Stimulated activated effector memory CD8-positive, alpha-beta T cell treated with anti-CD3 and anti-CD28 coated beads, Interleukin-12 subunit alpha, Interleukin-12 subunit beta, amount 100 ng/mL, for 72 hours (primary cell): ENCODE results near the gene C12orf42.

Source experiments
- ATAC-seq: fragments of 150-1000 bp; cut with Tn5 transposase; 2 replicates; pipeline ENCODE4 v1.10.0; 2021
- DNase-seq, 2 donors: peaks; one replicate each; pipeline ENCODE4 v3.0.0; 2021 to 2022; ENCODE audit warnings: low spot score in 2 of 2
- H3K27ac Mint-ChIP-seq: one replicate; pipeline ENCODE4 v1.8.0; 2022; ENCODE audit warnings: mild to moderate bottlenecking, mixed read lengths
- H3K36me3 Mint-ChIP-seq: one replicate; pipeline ENCODE4 v1.8.0; 2022; ENCODE audit warnings: mild to moderate bottlenecking, mixed read lengths
- H3K4me1 Mint-ChIP-seq: one replicate; pipeline ENCODE4 v1.8.0; 2022; ENCODE audit warnings: mixed read lengths
- H3K4me3 Mint-ChIP-seq: one replicate; pipeline ENCODE4 v1.8.0; 2022; ENCODE audit warnings: mild to moderate bottlenecking, mixed read lengths
- H3K9me3 Mint-ChIP-seq: one replicate; pipeline ENCODE4 v1.8.0; 2022; ENCODE audit warnings: mixed read lengths

C12orf42 gene

DNA sequence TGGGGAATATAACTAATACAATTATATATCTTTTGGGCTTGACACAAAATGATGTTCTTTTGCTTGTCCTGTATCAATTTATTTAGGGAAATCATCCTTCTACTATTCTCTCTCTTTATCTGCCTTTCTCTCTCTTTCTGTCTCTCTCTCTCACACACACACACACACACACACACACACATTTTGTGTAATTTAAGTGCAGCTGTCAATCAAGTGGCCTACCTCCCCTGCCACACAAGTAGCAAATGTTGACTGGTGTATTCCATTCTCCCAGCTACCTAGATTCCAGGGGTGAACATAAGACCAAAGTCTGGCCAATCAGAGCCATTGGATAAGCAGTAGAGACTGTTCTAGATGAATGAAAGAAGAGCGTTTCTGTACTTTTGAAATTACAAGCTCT, 127.6 kb downstream of the C12orf42 start:
- ATAC-seq (no peak), DNase-seq (no peak)
- Mint-ChIP-seq H3K4me3 (no peak overlapping the region), H3K9me3 (peaks cover 11% of the 10 kb centered on the region), H3K4me1 (no peaks in the 10 kb centered on the region), H3K36me3 (no peaks in the 10 kb centered on the region), H3K27ac (no peak overlapping the region)

DNA sequence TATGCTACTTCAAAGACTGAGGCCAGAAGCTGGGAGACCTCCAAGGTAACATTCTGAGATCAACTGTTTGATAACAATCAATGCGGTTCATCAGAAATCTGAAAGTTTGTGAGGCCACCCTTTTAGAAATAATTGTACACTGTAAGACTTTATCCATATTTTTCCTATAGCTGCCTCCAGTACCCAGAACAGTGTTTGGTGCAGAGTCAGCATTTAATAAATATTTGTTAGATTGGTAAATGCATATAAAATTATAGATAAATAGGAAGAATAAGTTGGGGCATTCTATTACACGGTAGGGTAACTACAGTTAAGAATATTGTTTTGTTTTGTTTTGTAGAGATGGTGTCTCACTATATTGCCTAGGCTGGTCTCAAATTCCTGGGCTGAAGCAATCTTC, 141.4 kb downstream of the C12orf42 start:
- Mint-ChIP-seq H3K36me3 (no peaks in the 10 kb centered on the region), H3K9me3 (peaks cover 9% of the 10 kb centered on the region), H3K4me3 (no peak overlapping the region), H3K4me1 (no peaks in the 10 kb centered on the region), H3K27ac (no peak overlapping the region)
- ATAC-seq: no peak
- DNase-seq: no peak

DNA sequence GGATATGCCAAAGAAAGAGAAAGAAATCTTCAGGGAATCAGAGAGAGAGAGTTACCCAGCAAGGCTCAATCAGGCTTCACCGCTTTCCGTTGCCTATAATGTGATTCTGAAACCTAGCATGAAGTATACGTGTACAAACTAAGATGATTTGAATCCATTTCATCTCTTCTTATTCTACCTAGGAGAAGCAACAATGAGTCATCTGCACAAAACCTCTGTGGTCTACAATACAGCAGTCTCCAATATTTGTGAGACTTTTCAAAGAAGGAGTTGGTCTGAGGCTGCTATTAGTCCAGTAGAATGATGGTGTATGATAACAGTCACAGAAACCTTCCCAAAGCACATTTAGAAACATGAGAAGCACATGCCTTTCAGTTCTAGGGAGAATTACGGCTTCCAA, 141.9 kb downstream of the C12orf42 start:
- no peaks in the 10 kb centered on the region for H3K36me3 Mint-ChIP-seq
- DNase-seq (no peak), ATAC-seq (no peak)
- no peak overlapping the region for H3K4me3 Mint-ChIP-seq
- H3K27ac Mint-ChIP-seq: no peak overlapping the region
- H3K4me1 Mint-ChIP-seq: peaks cover 4% of the 10 kb centered on the region
- peaks cover 8% of the 10 kb centered on the region for H3K9me3 Mint-ChIP-seq

DNA sequence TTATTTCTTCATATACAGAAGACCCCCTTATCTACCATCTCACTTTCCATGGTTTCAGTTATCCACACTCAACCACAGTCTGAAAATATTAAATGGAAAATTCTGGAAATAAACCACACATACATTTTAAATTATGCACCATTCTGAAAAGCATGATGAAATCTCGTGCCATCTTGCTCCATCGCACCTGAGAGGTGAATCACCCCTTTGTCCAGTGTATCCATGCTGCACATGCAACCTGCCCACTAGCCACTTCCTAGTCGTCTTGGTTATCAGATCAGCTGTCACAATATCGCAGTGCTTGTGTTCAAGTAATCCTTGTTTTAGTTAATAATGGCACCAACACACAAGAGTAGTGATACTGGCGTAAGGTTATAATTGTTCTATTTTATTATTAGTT, 145.7 kb downstream of the C12orf42 start:
- no peak overlapping the region for H3K4me3 Mint-ChIP-seq
- no peak for DNase-seq
- no peaks in the 10 kb centered on the region for H3K36me3 Mint-ChIP-seq
- H3K27ac Mint-ChIP-seq: no peak overlapping the region
- no peak for ATAC-seq
- H3K4me1 Mint-ChIP-seq: peaks cover 6% of the 10 kb centered on the region
- peaks cover 3% of the 10 kb centered on the region for H3K9me3 Mint-ChIP-seq

DNA sequence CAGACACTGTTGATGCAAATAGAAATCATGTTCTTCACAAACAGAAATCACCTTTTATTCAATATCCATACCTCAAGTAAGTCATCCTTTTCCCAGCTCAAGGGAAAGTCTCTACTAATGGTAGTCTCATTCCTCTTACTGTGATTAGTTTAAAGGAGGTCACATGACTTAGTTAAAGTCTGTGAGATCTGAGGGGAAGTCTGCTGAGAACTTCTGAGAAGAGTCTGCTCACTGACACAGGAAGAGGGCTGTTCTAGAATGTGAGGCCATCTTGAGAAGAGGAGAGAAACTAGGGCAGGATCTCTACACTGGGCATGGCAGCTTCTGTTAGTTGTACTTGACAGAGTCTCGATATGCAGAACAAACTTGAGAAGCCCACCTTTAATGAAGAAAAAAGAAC, 146.8 kb downstream of the C12orf42 start:
- DNase-seq (no peak), ATAC-seq (peak; percentile 49)
- Mint-ChIP-seq H3K27ac (no peak overlapping the region), H3K9me3 (peaks cover 3% of the 10 kb centered on the region), H3K36me3 (no peaks in the 10 kb centered on the region), H3K4me3 (no peak overlapping the region), H3K4me1 (peaks cover 6% of the 10 kb centered on the region)

DNA sequence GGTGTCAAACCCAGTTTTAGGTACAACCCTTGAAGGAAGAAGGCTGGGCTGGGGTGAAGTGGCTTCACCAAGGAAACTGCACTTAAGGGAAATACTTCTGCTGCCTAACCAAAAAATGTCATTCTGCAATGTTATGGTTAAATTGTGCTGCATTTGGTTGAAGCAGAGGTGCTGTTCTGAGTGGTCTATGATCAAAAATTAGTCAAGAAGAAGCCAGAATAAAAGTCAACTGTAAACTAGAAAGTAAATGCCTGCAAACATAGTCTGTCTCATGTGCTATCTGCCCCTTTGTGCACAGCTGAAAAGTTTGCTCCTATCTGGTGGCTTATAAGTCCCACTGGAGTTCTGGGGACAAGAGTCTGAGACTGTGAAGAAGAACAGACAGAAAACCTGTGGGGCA, 158.8 kb downstream of the C12orf42 start:
- ATAC-seq (peak; percentile 36), DNase-seq (no peak)
- Mint-ChIP-seq H3K4me3 (no peak overlapping the region), H3K4me1 (no peaks in the 10 kb centered on the region), H3K9me3 (peaks cover 7% of the 10 kb centered on the region), H3K27ac (no peak overlapping the region), H3K36me3 (no peaks in the 10 kb centered on the region)

DNA sequence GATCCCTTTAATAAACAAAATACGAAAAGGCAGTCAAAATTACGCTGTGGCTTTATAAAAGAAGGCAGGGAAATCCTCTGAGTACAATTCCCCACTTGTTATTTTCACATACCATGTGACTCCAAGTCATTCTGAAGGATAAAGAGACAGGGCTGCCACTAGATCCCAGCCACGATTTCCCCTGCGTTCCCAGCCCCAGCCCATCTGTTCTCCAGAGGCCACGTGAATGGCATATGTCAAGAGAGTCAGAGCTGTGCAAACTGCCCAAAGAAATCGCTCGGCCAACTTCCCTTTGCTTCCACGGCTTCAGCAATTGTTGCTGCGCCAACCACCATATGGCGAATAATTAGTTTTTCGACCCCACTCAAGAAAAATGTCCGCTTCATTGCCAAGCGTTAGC, 161.3 kb downstream of the C12orf42 start:
- Mint-ChIP-seq H3K4me3 (no peak overlapping the region), H3K9me3 (no peaks in the 10 kb centered on the region), H3K4me1 (no peaks in the 10 kb centered on the region), H3K27ac (no peak overlapping the region), H3K36me3 (no peaks in the 10 kb centered on the region)
- ATAC-seq (no peak), DNase-seq (no peak)

DNA sequence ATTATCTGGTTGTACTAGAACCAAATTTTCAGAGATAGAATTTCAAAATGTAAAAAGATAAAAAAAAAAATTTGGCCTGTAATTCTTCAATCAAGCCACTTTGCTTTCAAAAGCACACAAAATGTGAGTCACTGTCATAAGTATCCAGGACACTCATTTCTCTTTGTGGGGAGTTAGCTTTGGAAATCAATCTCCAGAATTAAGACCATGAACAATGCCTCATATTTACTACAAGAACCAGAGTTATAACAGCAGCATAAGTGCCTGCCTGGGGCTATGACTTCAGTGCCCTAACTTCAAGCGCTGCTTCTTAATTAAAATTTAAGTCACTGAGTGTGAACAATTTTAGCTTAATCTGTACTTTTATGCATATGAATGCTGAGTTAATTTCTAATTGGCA, 162.1 kb downstream of the C12orf42 start:
- no peak for DNase-seq

DNA sequence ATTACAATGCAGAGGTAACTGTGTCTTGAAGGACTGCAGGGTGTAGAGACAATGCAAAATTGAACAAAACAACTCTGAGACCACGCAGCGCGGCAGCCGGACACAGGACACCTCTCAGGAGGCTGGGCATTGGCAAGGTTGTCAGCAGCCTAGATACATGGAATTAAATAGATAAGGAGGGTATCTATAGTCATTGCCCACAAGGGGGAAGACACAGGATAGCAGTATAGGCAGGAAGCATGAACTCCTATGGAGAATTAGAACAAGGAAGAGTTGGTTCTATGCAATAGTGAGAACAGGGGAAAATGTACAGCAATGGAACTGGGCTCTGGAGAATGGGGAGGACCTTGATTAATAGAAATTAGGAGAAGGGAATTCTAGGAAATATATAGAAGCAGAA, 164.1 kb downstream of the C12orf42 start:
- DNase-seq: no peak

More for the DNA sequence above, 162.1 kb downstream of the C12orf42 start:
- no peak overlapping the region for H3K4me3 Mint-ChIP-seq
- H3K27ac Mint-ChIP-seq: no peak overlapping the region
- no peaks in the 10 kb centered on the region for H3K36me3 Mint-ChIP-seq
- H3K9me3 Mint-ChIP-seq: no peaks in the 10 kb centered on the region
- ATAC-seq: no peak
- H3K4me1 Mint-ChIP-seq: no peaks in the 10 kb centered on the region

DNA sequence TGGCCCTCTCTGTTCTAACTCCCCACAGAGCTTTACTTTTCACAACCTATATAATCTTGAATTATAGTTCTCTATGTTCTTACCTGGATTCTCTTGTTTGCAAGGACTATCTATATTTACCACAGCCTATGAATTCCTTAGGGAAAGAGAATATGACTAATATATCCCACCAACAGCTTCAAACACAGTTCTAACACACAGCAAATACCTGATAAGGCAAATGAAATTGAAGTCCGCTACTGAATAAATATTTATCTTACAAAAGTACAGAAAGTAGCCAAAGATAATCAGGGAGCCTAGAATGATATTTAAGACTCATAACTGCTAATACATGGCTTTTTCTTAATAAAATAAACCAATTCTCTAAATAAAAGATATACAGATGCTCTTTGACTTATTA, 165.1 kb downstream of the C12orf42 start:
- DNase-seq (no peak), ATAC-seq (no peak)
- no peak overlapping the region for H3K27ac Mint-ChIP-seq
- H3K9me3 Mint-ChIP-seq: no peaks in the 10 kb centered on the region
- no peak overlapping the region for H3K4me3 Mint-ChIP-seq
- no peaks in the 10 kb centered on the region for H3K4me1 Mint-ChIP-seq
- H3K36me3 Mint-ChIP-seq: no peaks in the 10 kb centered on the region

More for the DNA sequence above, 164.1 kb downstream of the C12orf42 start:
- no peak for ATAC-seq
- Mint-ChIP-seq H3K4me3 (no peak overlapping the region), H3K36me3 (no peaks in the 10 kb centered on the region), H3K4me1 (no peaks in the 10 kb centered on the region), H3K27ac (no peak overlapping the region), H3K9me3 (no peaks in the 10 kb centered on the region)

DNA sequence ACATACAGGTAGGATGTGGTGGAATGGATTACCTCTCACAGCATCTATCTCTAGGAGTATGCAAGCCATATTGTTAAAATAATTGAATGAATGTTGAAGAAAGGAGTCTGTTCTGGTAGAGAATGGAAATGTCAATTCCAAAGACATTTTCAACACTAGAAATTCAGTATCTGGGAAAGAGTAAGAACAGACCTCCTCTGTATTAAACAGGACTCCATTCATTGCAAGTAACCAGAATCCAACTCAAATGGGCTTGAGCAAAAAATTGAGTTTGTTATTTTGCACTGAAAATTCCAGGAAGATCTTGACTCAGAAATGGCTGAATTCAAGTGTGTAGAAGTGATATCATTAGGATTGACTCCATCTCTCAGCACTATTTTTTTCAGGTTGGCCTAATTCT, 168.1 kb downstream of the C12orf42 start:
- ATAC-seq (no peak), DNase-seq (no peak)
- Mint-ChIP-seq H3K4me1 (no peaks in the 10 kb centered on the region), H3K27ac (no peak overlapping the region), H3K4me3 (no peak overlapping the region), H3K36me3 (no peaks in the 10 kb centered on the region), H3K9me3 (no peaks in the 10 kb centered on the region)

DNA sequence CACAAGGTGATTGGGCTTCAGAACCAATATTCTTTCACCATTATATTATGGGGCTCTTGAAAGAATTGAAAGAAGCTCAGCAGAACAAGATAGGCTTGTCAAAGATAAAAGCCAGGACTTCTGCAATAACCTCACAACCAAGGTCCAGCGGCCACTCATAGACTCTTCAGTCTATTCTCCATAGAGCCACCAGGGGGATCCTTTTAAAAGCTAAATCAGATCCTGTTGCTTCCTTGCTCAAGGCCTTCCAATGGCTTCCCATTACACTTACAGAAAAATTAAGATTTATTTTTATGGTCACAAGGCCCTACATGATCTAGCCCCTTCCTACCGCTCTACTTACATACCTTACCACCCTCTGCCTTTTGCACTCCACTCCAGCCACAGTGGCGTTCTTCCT, 169.6 kb downstream of the C12orf42 start:
- H3K9me3 Mint-ChIP-seq: no peaks in the 10 kb centered on the region
- H3K36me3 Mint-ChIP-seq: no peaks in the 10 kb centered on the region
- DNase-seq (no peak), ATAC-seq (no peak)
- no peaks in the 10 kb centered on the region for H3K4me1 Mint-ChIP-seq
- H3K27ac Mint-ChIP-seq: no peak overlapping the region
- no peak overlapping the region for H3K4me3 Mint-ChIP-seq

DNA sequence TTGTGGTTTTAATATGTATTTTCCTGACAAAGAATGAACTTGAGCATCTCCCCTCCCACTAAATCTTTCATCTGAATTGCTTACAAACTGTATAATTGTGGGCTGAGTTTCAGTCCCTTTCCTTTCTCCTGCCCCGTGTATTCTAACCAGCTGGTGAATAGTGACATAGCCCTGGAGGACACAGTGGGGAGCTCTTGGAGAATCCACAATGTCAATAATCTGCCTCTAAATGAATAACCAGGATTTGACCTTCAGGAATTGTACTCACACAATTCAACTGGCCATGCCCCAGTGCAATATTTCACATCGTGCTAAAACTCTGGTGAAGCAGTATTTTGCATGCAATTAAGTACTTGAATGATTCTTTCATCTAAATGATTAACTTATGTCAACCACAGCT, 177.2 kb downstream of the C12orf42 start:
- peaks cover 13% of the 10 kb centered on the region for H3K9me3 Mint-ChIP-seq
- no peak overlapping the region for H3K27ac Mint-ChIP-seq
- DNase-seq (no peak), ATAC-seq (no peak)
- H3K36me3 Mint-ChIP-seq: no peaks in the 10 kb centered on the region
- H3K4me3 Mint-ChIP-seq: no peak overlapping the region
- H3K4me1 Mint-ChIP-seq: peaks cover 6% of the 10 kb centered on the region

DNA sequence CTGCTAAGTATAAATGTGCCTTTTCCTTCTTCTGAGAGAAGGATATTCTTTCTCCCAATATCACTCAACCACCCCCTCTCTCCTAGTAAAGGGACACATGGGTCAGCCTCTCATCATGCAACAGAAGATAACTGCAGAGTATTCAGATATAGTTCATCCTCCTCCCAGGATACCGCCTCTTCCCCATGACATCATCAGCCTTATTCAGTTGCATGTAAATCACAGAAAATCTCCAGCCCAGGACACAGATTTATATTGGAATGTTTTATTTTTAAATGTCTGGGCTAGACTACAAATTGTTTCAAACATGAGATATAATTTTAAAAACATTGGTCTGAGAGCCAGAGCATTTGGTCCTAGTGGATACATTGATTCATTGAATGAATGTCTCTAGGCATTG, 178.5 kb downstream of the C12orf42 start:
- DNase-seq (no peak), ATAC-seq (no peak)
- Mint-ChIP-seq H3K4me1 (peaks cover 6% of the 10 kb centered on the region), H3K4me3 (no peak overlapping the region), H3K27ac (no peak overlapping the region), H3K36me3 (no peaks in the 10 kb centered on the region), H3K9me3 (peaks cover 13% of the 10 kb centered on the region)

DNA sequence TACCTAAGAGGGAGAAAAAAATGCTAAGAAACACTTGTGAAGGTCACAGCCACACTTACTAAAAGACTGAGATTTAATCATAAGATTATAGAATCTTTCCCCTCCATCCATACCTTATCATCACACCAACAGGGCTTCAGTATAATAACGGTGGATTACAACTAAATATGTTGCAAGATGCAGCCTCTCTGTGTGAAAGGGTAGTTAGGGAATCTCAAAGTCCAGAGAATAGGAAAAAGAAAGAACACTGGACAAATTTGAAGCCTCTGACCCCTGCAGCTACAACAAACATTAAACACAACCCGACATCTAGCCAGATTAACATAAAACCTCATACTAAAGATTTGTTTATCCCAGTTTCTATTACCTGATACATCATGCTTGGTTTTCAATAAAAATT, 181.0 kb downstream of the C12orf42 start:
- Mint-ChIP-seq H3K4me1 (peaks cover 6% of the 10 kb centered on the region), H3K27ac (no peak overlapping the region), H3K36me3 (no peaks in the 10 kb centered on the region), H3K4me3 (no peak overlapping the region), H3K9me3 (peaks cover 13% of the 10 kb centered on the region)
- no peak for DNase-seq
- ATAC-seq: no peak

DNA sequence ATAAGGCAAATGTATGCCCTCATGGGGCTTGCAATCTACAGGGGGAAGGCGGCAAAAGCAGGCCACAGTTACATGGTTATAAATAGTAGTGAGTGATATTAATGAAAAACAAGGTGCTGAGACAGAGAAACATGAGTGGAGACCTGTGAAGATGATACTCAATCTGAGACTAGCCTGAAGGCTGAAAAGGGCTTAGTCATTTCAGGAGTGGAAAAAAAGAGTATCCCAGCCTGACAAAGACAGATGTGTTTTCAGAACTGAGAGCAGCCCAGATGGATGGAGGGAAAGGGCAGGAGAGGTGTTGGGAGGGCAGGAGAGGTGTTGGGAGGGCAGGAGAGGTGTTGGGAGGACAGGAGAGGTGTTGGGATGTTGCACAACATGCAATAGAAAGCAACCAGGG, 181.9 kb downstream of the C12orf42 start:
- peak; percentile 60 for ATAC-seq
- peaks cover 6% of the 10 kb centered on the region for H3K4me1 Mint-ChIP-seq
- H3K27ac Mint-ChIP-seq: no peak overlapping the region
- H3K4me3 Mint-ChIP-seq: no peak overlapping the region
- peaks cover 13% of the 10 kb centered on the region for H3K9me3 Mint-ChIP-seq
- H3K36me3 Mint-ChIP-seq: no peaks in the 10 kb centered on the region
- DNase-seq: no peak

DNA sequence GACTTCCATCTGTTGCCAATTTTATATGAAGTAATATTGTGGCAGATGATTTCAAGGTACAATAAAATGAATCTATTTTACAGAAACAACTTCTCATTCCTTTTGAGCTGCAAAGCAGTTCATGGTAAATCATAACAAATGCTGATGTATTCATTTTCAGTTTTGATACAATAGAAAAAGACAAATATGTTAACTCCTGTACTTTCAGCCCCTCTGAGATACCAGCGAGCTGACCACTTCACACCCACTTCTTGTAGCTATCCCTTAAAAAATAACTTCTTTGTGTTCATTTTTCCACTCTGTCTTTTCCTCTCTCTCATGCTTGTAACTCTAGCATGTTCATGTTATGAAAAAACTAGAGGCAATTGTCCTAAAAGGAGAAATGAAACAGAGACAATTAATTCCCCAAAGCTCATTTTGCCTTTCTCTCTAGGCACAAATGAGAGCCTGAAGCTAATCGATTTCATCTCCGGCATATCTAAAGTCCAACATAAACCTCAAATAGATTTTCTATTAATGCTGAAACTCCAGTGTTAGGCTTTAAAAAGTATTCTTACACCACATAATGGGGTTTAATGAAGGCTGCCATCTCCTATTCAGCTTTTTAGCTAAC, 182.9 kb downstream of the C12orf42 start:
- Mint-ChIP-seq H3K9me3 (peaks cover 13% of the 10 kb centered on the region), H3K4me3 (no peak overlapping the region), H3K27ac (no peak overlapping the region), H3K36me3 (no peaks in the 10 kb centered on the region), H3K4me1 (peaks cover 6% of the 10 kb centered on the region)
- no peak for DNase-seq
- ATAC-seq: no peak
